HT-29 (cell line): Measurements from ENCODE around the gene CCDC93. TPM values are rescaled to one million over a fixed set of nuclear protein-coding genes. Genes with fewer than 3 reads are reported as not detected.
"Not testable (repeated sequence)": the region's sequence is repeated elsewhere in the genome, so short reads cannot be mapped to it uniquely, and the experiment has no call there.

Experiments
- DNase-seq: peaks from one replicate; pipeline ENCODE4 v3.0.0-alpha.2; 2015; ENCODE audit warnings: low spot score
- total RNA-seq: library from RNA; depleted of rRNA; stranded (reverse); fragments of >200 nt; shearing (Covaris generic); gene quantifications from 2 replicates; pipeline ENCODE4 v1.2.3, GENCODE V29; 2014

The CCDC93 gene
- total RNA-seq, 1 experiment from 2014 or later, result 6.5 TPM

DNA sequence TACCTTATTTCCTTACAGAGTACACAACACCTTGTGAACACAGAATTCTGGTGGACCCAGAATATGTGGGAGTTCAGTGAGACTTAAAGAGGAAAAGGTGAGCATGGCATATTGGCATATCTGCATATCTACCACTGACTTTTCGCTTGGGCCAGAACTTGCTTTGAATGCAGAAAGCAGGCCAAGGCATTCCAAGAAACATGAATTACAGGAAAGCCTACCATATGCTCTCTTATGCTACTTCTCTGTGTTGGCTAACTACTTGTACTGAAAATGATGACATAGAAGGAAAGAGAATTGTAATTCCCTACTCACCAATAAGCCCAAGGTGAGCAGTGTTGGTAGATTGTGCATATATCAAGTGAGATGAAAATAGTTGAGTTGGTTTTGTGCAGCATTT lies 31.4 kb upstream of the CCDC93 start:
- no peak for DNase-seq

DNA sequence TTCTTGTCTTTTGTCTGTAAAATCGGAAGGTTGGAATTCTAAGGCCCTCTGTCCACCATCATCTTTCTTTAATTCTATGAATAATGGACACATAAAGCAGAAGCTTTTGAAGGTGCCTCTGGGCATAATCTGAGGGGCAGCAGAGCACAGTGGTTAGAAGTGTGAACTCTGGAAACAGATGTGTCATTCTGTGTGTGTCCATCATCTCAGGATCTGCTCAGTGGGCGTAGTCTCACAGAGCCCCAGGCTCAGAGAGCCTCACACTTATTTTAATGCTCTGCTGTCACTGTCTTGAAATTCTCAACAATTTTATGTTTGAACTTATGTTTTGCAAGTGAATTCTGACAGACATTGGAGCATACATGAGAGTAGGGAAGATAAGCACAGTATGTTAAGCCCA lies 31.0 kb upstream of the CCDC93 start:
- DNase-seq, result no peak

- DNase-seq, result no peak
Measured at GRCh38 chr2:118044103-118044716, 30.3 kb upstream of the CCDC93 start.

- no peak for DNase-seq
Measured at GRCh38 chr2:118040891-118041290, 27.0 kb upstream of the CCDC93 start.

GRCh38 chr2:118032169-118033013 lies 18.5 kb upstream of the CCDC93 start:
- peak; percentile 69 for DNase-seq

DNA sequence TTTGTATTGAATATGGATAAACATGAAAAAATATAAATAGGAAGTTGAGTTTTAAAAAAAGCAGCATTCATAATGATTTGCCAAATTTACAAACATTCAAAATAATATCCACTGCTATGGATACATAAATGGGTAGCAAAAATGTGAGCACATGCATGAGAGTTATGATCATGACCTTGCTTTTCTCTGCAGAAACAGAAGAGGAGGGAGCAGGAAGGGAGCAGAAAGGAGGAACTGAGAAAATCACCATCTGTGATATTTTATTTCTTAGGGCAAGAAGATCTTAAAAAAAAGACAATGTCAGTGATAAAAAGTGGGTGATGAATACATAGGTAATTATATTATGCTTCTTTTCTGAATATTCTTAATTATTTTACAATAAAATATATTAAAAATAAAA lies 17.7 kb upstream of the CCDC93 start:
- DNase-seq, result no peak

GRCh38 chr2:118029025-118029424 lies 15.2 kb upstream of the CCDC93 start:
- DNase-seq, result no peak

DNA sequence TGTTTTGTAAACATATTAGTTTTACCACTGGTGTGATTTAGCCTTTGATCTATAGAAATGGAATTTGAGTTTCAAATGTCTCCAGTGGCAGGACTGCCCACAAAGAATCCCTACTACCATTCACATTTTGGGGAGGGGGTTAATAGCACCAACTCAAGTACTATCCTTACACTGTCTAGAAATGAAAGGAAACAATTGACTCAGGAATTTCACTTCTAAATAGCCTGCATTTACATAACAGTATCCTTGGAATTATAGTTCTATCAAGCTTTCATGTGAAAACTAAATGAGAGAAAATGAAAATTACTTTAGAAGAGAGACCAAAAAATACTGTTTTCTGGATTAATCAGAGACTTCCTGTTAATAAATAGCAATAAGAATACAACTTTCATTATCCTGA lies 7.5 kb upstream of the CCDC93 start:
- no peak for DNase-seq

DNA sequence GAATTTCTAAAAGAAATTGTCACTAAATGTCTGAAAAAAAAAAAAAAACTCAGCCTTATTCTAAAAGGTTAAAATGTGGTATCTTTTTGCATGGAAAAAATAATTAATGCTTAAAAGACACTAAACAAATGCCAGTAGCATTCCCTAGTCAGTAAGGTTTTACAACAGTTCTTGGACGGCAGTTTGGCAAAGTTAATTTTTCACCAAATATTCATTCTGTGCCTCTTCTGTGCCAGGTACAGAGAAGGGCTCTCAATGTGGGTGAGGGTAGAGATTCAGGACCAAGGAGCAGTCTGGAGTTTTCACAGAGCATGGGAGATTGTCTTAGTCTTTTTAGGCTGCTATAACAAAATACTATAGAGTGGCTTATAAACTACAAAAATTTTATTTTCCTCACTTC lies 6.0 kb upstream of the CCDC93 start:
- no peak for DNase-seq

- no peak for DNase-seq
Measured at GRCh38 chr2:118016911-118017310, 3.0 kb upstream of the CCDC93 start.

DNA sequence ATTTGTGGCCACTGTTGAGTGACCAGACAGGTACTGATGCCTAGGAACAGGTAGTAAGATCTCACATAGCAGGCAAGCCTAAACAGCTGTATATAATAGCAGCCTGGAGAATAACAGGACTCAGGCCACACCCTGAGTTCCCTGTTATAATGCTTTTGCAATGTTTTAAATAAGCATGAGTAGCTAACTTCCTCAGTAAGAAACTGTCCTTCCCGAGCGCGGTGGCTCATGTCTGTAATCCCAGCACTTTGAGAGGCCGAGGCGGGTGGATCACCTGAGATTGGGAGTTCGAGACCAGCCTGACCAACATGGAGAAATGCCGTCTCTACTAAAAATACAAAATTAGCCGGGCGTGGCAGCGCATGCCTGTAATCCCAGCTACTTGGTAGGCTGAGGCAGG lies 1.9 kb upstream of the CCDC93 start:
- not testable (repeated sequence) for DNase-seq

- no peak for DNase-seq
Measured at GRCh38 chr2:118014492-118014824, 588 bp upstream of the CCDC93 start.

DNA sequence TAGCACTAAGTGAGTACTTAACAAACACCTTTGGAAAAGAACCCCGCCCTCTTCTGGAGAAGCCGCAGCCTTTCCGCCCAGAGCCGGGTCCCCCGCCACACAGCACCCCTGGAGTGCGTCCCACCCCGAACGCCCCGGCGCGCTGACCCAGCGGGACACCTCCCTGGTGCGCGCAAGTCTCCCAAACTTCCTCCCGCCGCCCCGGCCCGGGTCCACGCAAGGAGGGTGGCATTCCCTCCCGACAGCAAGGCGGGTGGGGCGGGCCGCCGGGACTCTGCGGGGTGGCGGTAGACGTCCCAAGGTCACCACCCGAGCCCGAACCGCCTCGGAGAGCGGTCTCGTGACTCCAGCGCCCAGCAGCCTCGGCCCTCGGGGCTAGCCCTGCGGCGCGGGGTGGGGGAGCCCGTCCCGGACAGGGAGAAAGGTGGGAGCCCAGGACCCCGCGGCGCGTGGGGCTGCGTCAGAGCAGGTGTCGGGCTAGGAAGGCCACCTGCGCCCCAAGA lies 598 bp downstream of the CCDC93 start:
- peak; percentile 41 for DNase-seq

DNA sequence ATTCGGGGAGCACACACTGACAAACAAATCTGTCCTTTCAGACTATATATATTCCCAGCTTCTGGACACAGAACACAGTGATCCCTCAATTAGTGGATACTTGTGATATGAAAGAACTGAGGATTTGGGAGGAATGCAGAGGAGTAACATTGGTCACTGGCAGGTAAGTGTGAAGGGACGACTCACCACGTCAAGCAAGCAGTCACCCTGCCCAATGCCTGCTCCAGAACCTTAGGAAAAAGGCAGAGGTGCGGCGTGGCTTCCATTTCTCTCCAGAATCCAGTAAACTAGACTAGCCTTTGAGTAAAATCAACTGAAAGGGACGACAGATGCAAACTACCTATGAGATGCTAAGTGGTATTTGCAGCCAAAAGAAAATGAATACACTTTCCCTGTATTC lies 1.1 kb downstream of the CCDC93 start:
- no peak for DNase-seq

- DNase-seq, result no peak
Measured at GRCh38 chr2:118010473-118010872, 3.4 kb downstream of the CCDC93 start.

DNA sequence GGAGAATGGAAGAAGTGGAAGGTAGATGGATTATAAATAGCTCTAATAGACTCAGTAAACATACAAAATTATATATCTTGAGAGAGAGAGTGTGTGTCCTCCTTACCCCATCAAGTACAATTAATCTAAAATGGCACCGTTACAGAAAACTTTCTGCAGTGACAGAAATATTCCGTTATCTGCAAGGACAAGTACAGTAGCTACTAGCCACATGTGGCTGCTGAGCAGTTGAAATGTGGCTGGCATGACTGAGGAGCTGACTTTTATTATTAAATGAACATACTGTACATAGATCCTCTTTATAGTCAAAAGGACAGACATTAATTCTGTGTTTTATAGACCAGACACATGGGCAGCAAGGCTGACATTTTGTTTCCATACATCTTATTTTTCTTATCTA lies 7.0 kb downstream of the CCDC93 start:
- DNase-seq, result no peak

DNA sequence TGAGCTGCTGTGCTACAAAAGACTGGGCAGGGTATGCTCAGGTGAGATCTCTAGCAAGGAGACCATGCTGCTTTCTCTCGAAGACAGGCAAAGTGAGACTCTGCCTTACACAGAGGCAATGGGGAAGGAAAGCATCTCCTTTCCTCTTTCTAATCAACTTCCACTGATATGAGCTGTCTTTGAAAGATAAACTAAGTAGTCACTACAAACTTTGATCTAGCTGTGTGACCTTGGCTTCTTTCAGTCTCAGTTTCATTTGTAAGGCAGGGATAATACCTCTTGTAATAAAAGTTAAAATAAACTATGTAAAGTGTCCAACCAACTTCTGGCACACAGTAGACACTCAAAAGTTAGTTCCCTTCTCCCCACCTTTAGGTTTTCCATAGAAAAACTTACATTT lies 7.5 kb downstream of the CCDC93 start:
- no peak for DNase-seq

DNA sequence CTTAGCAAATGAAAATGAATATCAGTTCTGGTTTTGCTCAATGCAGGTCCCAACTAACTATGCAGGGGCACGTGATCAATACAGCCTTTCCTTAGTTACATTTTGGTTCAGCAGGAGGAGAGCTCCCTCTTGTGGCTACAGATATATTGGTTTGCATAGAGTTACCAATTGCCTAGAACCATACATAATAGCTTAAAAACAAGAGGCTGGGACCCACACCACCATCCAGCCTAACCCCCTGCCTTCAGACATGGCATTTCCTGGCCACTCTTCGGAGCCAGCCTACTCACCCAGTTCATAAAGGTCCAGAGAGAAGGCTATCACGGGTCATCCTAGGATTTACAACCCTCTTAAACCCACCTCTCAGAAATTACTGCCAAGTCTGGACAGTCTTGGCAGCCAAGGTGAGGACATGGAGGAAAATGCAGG lies 10.5 kb downstream of the CCDC93 start:
- peak; percentile 89 for DNase-seq

DNA sequence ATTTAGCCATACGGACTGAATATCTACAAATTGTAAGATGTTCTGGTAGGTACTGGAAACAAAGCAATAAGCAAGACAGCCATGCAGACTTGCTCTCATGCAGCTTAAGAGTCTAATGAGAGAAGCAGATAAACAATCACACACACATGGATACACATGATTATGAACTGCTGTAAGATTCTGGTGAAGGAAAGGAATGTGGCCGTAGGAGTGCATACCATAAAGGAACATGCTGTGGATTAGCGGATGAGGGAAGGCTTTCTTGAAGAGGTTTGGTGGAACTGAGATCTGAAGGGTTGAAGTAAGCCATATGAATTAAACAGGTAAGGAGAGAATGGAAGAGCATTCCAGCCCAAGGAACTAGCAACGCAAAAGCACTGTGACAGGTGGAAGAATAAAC lies 13.8 kb downstream of the CCDC93 start:
- no peak for DNase-seq

GRCh38 chr2:117997872-117998454 lies 15.9 kb downstream of the CCDC93 start:
- no peak for DNase-seq

GRCh38 chr2:117996525-117996924 lies 17.3 kb downstream of the CCDC93 start:
- no peak for DNase-seq

- no peak for DNase-seq
Measured at GRCh38 chr2:117994729-117995128, 19.1 kb downstream of the CCDC93 start.
